GM23338 (cell line): ENCODE data around the gene LEPR. TPM values are rescaled to one million over a fixed set of nuclear protein-coding genes. Genes with fewer than 3 reads are reported as not detected.

Source experiments
- ATAC-seq: fragments of 200-7000 bp; cut with Tn5 transposase; 3 replicates; pipeline ENCODE4 v1.9.1; 2020
- DNase-seq: peaks from one replicate; pipeline ENCODE4 v3.0.0-alpha.2; 2015; ENCODE audit warnings: low spot score
- H2AFZ ChIP-seq: fragments of 200-600 bp; sonication (generic); 2 replicates; pipeline ENCODE4 v1.8.0; 2016; ENCODE audit warnings: antibody characterized with exemption, mild to moderate bottlenecking, moderate library complexity
- H3F3A ChIP-seq: fragments of 200-600 bp; sonication (generic); replicated peaks from 2 replicates; pipeline ENCODE4 v1.8.0; 2017; ENCODE audit warnings: antibody characterized with exemption, mixed run types, low read depth
- H3K27ac ChIP-seq: fragments of 200-600 bp; sonication (generic); 2 replicates; pipeline ENCODE4 v1.6.1; 2016; ENCODE audit warnings: low read depth
- H3K27me3 ChIP-seq: fragments of 200-600 bp; sonication (generic); 2 replicates; pipeline ENCODE4 v1.8.0; 2016; ENCODE audit warnings: mild to moderate bottlenecking, mixed run types, moderate library complexity; ENCODE audit not compliant: insufficient read depth
- H3K36me3 ChIP-seq: fragments of 200-600 bp; sonication (generic); 2 replicates; pipeline ENCODE4 v1.8.0; 2016; ENCODE audit warnings: mild to moderate bottlenecking; ENCODE audit not compliant: insufficient read depth
- H3K4me1 ChIP-seq: fragments of 200-600 bp; sonication (generic); 2 replicates; pipeline ENCODE4 v1.8.0; 2016; ENCODE audit warnings: mild to moderate bottlenecking, moderate library complexity; ENCODE audit not compliant: insufficient read depth
- H3K4me2 ChIP-seq: fragments of 200-600 bp; sonication (generic); 2 replicates; pipeline ENCODE4 v1.7.1; 2017; ENCODE audit warnings: mixed run types
- H3K4me3 ChIP-seq: fragments of 200-600 bp; sonication (generic); 2 replicates; pipeline ENCODE4 v1.6.1; 2016; ENCODE audit warnings: mixed run types
- H3K79me2 ChIP-seq: fragments of 200-600 bp; sonication (generic); replicated peaks from 2 replicates; pipeline ENCODE4 v1.8.0; 2017; ENCODE audit warnings: mild to moderate bottlenecking; ENCODE audit not compliant: insufficient read depth
- H3K9me2 ChIP-seq: fragments of 200-600 bp; sonication (generic); 2 replicates; pipeline ENCODE4 v1.8.0; 2017; ENCODE audit not compliant: insufficient read depth
- H4K20me1 ChIP-seq: fragments of 200-600 bp; sonication (generic); replicated peaks from 2 replicates; pipeline ENCODE4 v1.8.0; 2017; ENCODE audit warnings: mild to moderate bottlenecking; ENCODE audit not compliant: insufficient read depth
- H3K27ac Mint-ChIP-seq: 2 replicates; pipeline ENCODE4 v1.8.0; 2020; ENCODE audit warnings: inconsistent platforms, mild to moderate bottlenecking, moderate library complexity, mixed read lengths
- H3K27me3 Mint-ChIP-seq: 3 replicates; pipeline ENCODE4 v1.8.0; 2022; ENCODE audit warnings: low read depth, mild to moderate bottlenecking, moderate library complexity, mixed read lengths, inconsistent platforms; ENCODE audit not compliant: insufficient read depth, poor library complexity
- H3K36me3 Mint-ChIP-seq: 3 replicates; pipeline ENCODE4 v1.8.0; 2021; ENCODE audit warnings: low read depth, mild to moderate bottlenecking, inconsistent platforms, moderate library complexity, mixed read lengths
- H3K4me1 Mint-ChIP-seq: 3 replicates; pipeline ENCODE4 v1.8.0; 2020; ENCODE audit warnings: mild to moderate bottlenecking, inconsistent platforms, mixed read lengths
- H3K4me3 Mint-ChIP-seq: 3 replicates; pipeline ENCODE4 v1.8.0; 2021; ENCODE audit warnings: moderate library complexity, mild to moderate bottlenecking, inconsistent platforms, mixed read lengths
- H3K9me3 Mint-ChIP-seq: 3 replicates; pipeline ENCODE4 v1.8.0; 2020; ENCODE audit warnings: moderate library complexity, mild to moderate bottlenecking, inconsistent platforms, mixed read lengths
- CREB1 ChIP-seq: fragments of 250-450 bp; sonication (Bioruptor Pico); IDR thresholded peaks from 2 replicates; pipeline ENCODE4 v1.5.0; 2020; ENCODE audit warnings: low read depth, mild to moderate bottlenecking, moderate library complexity
- CTCF ChIP-seq, 2 experiments: fragments of 200-600 bp in 1 of 2; sonication (generic) in 1 of 2; conservative IDR thresholded peaks; 2 replicates each; pipeline versions ENCODE4 v1.5.1 to v1.6.1; 2016 to 2017; ENCODE audit warnings: antibody characterized with exemption in 2 of 2, low read depth in 2 of 2, mild to moderate bottlenecking in 2 of 2, moderate library complexity in 1 of 2
- ETS1 ChIP-seq: IDR thresholded peaks from 2 replicates; pipeline ENCODE4 v1.6.1; 2016; ENCODE audit warnings: antibody characterized with exemption
- EZH2 ChIP-seq: fragments of 200-600 bp; sonication (generic); IDR thresholded peaks from one replicate; pipeline ENCODE4 v1.8.0; 2017; ENCODE audit warnings: antibody characterized with exemption, mild to moderate bottlenecking, low read depth; ENCODE audit not compliant: unreplicated experiment
- JUNB ChIP-seq: IDR thresholded peaks from one replicate; pipeline ENCODE4 v1.6.1; 2016; ENCODE audit warnings: antibody characterized with exemption; ENCODE audit not compliant: unreplicated experiment
- POLR2AphosphoS5 ChIP-seq: IDR thresholded peaks from 2 replicates; pipeline ENCODE4 v1.6.1; 2016; ENCODE audit warnings: antibody characterized with exemption, low read depth
- STAT1 ChIP-seq: IDR thresholded peaks from one replicate; pipeline ENCODE4 v1.6.1; 2016; ENCODE audit warnings: antibody characterized with exemption; ENCODE audit not compliant: unreplicated experiment
- ZNF114 ChIP-seq: fragments of 250-450 bp; sonication (Bioruptor Pico); IDR thresholded peaks from 2 replicates; pipeline ENCODE4 v1.5.0; 2020; ENCODE audit warnings: mild to moderate bottlenecking, moderate library complexity
- ZNF462 ChIP-seq: fragments of 250-450 bp; sonication (Bioruptor Pico); IDR thresholded peaks from 2 replicates; pipeline ENCODE4 v1.5.0; 2020; ENCODE audit warnings: mild to moderate bottlenecking, moderate library complexity
- polyA plus RNA-seq: library from polyadenylated mRNA; unstranded; fragments of >200 nt; fragmentation: Nextera tagmentation; extraction: Ambion mirVana; gene quantifications from 2 replicates; pipeline ENCODE4 v1.2.1, GENCODE V29; 2016
- total RNA-seq: library from RNA; depleted of rRNA; stranded (reverse); fragments of >200 nt; shearing (Covaris generic); gene quantifications from 2 replicates; pipeline ENCODE4 v1.2.3, GENCODE V29; 2014
- TF ChIP-seq, protein P1 (sequence below): IDR thresholded peaks from one replicate; pipeline ENCODE4 v1.6.1; 2018; ENCODE audit warnings: antibody characterized with exemption; ENCODE audit not compliant: unreplicated experiment

Gene LEPR
- total and polyA plus RNA-seq, 2 experiments from 2014 or later, result 2.1 to 4.7 TPM

DNA sequence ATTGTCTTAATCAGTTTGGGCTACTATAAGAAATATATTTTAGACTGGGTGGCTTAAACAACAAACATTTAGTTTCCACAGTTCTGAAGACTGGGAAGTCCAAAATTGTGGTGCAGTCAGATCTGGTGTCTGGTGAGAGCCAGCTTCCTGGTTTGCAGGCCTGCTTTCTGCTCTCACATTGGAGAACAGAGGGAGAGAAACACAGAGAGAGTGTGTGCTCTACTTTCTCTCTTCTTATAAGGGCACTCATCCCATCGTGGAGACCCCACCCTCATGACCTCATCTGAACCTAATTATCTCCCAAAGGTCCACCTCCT is 4.1 kb downstream of the LEPR start:
- H3K27ac Mint-ChIP-seq, result no peak overlapping the region
- Histone ChIP-seq H3K4me3 (no peak overlapping the region), H3K4me2 (0 out of 2 replicates have a peak overlapping the region, but pooled peaks have one; percentile 28)

More for the DNA sequence above, 4.1 kb downstream of the LEPR start:
- peaks cover 22% of the 10 kb centered on the region for H3K4me1 ChIP-seq
- no peak overlapping the region; the same call in 1 of the 2 replicates for H3K27ac ChIP-seq
- ATAC-seq, result no peak
- H3K9me2 ChIP-seq, result no peaks in the 10 kb centered on the region
- TF ChIP-seq ZNF462 (CRISPR knock-in tag), result no peak
- TF ChIP-seq, protein P1, sequence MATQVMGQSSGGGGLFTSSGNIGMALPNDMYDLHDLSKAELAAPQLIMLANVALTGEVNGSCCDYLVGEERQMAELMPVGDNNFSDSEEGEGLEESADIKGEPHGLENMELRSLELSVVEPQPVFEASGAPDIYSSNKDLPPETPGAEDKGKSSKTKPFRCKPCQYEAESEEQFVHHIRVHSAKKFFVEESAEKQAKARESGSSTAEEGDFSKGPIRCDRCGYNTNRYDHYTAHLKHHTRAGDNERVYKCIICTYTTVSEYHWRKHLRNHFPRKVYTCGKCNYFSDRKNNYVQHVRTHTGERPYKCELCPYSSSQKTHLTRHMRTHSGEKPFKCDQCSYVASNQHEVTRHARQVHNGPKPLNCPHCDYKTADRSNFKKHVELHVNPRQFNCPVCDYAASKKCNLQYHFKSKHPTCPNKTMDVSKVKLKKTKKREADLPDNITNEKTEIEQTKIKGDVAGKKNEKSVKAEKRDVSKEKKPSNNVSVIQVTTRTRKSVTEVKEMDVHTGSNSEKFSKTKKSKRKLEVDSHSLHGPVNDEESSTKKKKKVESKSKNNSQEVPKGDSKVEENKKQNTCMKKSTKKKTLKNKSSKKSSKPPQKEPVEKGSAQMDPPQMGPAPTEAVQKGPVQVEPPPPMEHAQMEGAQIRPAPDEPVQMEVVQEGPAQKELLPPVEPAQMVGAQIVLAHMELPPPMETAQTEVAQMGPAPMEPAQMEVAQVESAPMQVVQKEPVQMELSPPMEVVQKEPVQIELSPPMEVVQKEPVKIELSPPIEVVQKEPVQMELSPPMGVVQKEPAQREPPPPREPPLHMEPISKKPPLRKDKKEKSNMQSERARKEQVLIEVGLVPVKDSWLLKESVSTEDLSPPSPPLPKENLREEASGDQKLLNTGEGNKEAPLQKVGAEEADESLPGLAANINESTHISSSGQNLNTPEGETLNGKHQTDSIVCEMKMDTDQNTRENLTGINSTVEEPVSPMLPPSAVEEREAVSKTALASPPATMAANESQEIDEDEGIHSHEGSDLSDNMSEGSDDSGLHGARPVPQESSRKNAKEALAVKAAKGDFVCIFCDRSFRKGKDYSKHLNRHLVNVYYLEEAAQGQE, result no peak
- TF ChIP-seq CTCF (conservative IDR thresholded peaks at IDR 0.05; ENCODE audit: low read depth in 2 of 2), result no peak
- no peak for TF ChIP-seq JUNB
- TF ChIP-seq ETS1, result no peak
- TF ChIP-seq ZNF114 (CRISPR knock-in tag), result no peak
- TF ChIP-seq EZH2, result no peak
- TF ChIP-seq POLR2AphosphoS5, result no peak
- TF ChIP-seq CREB1 (CRISPR knock-in tag), result no peak
- no peak for TF ChIP-seq STAT1
- Mint-ChIP-seq H3K4me3 (no peak overlapping the region), H3K27me3 (peaks cover 3% of the 10 kb centered on the region), H3K4me1 (peaks cover 25% of the 10 kb centered on the region), H3K36me3 (peaks cover 13% of the 10 kb centered on the region), H3K9me3 (peaks cover 3% of the 10 kb centered on the region; the same call in 1 of the 3 replicates)
- no peaks in the 10 kb centered on the region for H3K27me3 ChIP-seq
- no peak overlapping the region for H2AFZ ChIP-seq
- H3K79me2 ChIP-seq, result peaks cover 42% of the 10 kb centered on the region
- DNase-seq, result no peak
- no peaks in the 10 kb centered on the region for H4K20me1 ChIP-seq
- H3K36me3 ChIP-seq, result no peaks in the 10 kb centered on the region
- no peaks in the 10 kb centered on the region; the same call in 1 of the 2 replicates for H3F3A ChIP-seq
